Activated T-cell treated with anti-CD3 and anti-CD28 coated beads, Interleukin-2, amount 50 U/mL, for 24 hours (primary cell): ENCODE results near the gene JMY.

Experiments used
- DNase-seq: peaks from one replicate; pipeline ENCODE4 v3.0.0-alpha.2; 2020
- H3K27ac Mint-ChIP-seq: 2 replicates; pipeline ENCODE4 v1.8.0; 2020; ENCODE audit warnings: mild to moderate bottlenecking, mixed read lengths
- H3K27me3 Mint-ChIP-seq: 2 replicates; pipeline ENCODE4 v1.8.0; 2020; ENCODE audit warnings: mixed read lengths
- H3K36me3 Mint-ChIP-seq: 2 replicates; pipeline ENCODE4 v1.8.0; 2020; ENCODE audit warnings: low read depth, mixed read lengths
- H3K4me1 Mint-ChIP-seq: 2 replicates; pipeline ENCODE4 v1.8.0; 2020; ENCODE audit warnings: low read depth, mixed read lengths
- H3K4me3 Mint-ChIP-seq: 2 replicates; pipeline ENCODE4 v1.8.0; 2020; ENCODE audit warnings: mild to moderate bottlenecking, moderate library complexity, mixed read lengths
- H3K9me3 Mint-ChIP-seq: 2 replicates; pipeline ENCODE4 v1.8.0; 2020; ENCODE audit warnings: mixed read lengths

Gene JMY

DNA sequence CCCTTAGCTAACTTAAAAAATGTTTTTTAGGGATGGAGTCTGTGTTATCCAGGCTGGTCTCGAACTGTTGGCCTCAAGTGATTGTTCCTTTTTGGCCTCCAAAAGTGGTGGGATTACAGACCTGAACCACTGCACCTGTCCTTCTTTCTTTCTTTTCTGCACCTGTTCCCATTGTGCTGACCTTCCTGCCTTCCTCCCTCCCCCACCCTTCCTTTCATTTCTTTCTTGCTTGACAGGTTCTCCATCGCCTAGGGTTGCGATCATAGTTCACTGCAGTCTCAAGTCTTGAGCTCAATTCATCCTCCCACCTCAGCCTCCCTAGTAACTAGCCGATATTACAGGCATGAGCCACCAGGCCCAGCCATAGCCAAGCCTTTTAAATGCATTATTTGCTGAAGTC is 20.6 kb downstream of the JMY start:
- Mint-ChIP-seq H3K9me3 (no peaks in the 10 kb centered on the region), H3K36me3 (peaks cover 17% of the 10 kb centered on the region), H3K27ac (no peak overlapping the region), H3K27me3 (no peaks in the 10 kb centered on the region), H3K4me3 (no peak overlapping the region), H3K4me1 (peaks cover 53% of the 10 kb centered on the region)
- no peak for DNase-seq

DNA sequence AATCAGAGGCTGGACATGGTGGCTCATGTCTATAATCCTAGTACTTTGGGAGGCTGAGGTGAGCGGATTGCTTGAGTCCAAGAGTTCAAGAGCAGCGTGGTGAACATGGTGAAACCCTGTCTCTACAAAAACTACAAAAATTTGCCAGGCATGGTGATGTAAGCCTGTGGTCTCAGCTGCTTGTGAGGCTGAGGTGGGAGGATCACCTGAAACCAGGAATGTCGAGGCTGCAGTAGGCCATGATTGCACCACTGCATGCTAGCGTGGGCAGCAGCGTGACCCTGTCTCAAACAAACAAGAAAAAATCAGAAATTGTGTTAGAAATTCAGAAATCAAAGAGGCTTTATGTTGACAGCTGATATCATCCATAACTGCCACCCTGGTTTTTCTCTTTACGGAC is 21.4 kb downstream of the JMY start:
- no peaks in the 10 kb centered on the region for H3K9me3 Mint-ChIP-seq
- no peak overlapping the region for H3K27ac Mint-ChIP-seq
- peaks cover 13% of the 10 kb centered on the region for H3K36me3 Mint-ChIP-seq
- H3K27me3 Mint-ChIP-seq, result no peaks in the 10 kb centered on the region
- H3K4me1 Mint-ChIP-seq, result peaks cover 55% of the 10 kb centered on the region
- no peak for DNase-seq
- H3K4me3 Mint-ChIP-seq, result no peak overlapping the region

DNA sequence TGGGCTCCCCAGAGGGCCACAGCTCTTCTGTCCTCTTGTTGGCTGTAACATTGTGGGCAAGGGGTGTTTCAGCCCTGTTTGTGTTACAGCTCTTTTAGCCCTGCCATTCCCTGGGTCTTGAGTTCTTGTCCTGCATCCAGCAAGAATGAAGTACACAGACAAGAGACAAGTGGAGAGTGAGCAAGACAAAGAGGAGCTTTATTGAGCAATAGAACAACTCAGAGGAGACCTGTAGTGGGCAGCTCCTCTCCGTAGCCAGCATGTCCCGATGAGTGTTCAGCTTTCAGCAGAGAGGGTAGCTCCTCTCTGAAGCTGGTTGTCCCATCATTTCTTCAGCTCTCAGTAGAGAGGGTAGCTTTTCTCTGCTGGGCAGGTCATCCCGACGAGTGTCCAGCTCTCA is 22.9 kb downstream of the JMY start:
- no peaks in the 10 kb centered on the region for H3K27me3 Mint-ChIP-seq
- no peak overlapping the region for H3K27ac Mint-ChIP-seq
- H3K4me1 Mint-ChIP-seq, result peaks cover 56% of the 10 kb centered on the region
- H3K9me3 Mint-ChIP-seq, result no peaks in the 10 kb centered on the region
- DNase-seq, result no peak
- H3K36me3 Mint-ChIP-seq, result peaks cover 8% of the 10 kb centered on the region
- H3K4me3 Mint-ChIP-seq, result no peak overlapping the region

- no peaks in the 10 kb centered on the region for H3K27me3 Mint-ChIP-seq
These were observed 23.5 kb downstream of the JMY start for GRCh38 chr5:79259383-79259782.

GRCh38 chr5:79259810-79260209 is 23.9 kb downstream of the JMY start:
- no peak for DNase-seq
- Mint-ChIP-seq H3K4me1 (peaks cover 51% of the 10 kb centered on the region), H3K36me3 (peaks cover 8% of the 10 kb centered on the region), H3K9me3 (no peaks in the 10 kb centered on the region), H3K27ac (no peak overlapping the region), H3K4me3 (no peak overlapping the region), H3K27me3 (no peaks in the 10 kb centered on the region)

More at GRCh38 chr5:79259383-79259782, 23.5 kb downstream of the JMY start:
- H3K4me3 Mint-ChIP-seq, result no peak overlapping the region
- DNase-seq, result no peak
- no peak overlapping the region for H3K27ac Mint-ChIP-seq
- peaks cover 52% of the 10 kb centered on the region for H3K4me1 Mint-ChIP-seq
- H3K9me3 Mint-ChIP-seq, result no peaks in the 10 kb centered on the region
- peaks cover 8% of the 10 kb centered on the region for H3K36me3 Mint-ChIP-seq

DNA sequence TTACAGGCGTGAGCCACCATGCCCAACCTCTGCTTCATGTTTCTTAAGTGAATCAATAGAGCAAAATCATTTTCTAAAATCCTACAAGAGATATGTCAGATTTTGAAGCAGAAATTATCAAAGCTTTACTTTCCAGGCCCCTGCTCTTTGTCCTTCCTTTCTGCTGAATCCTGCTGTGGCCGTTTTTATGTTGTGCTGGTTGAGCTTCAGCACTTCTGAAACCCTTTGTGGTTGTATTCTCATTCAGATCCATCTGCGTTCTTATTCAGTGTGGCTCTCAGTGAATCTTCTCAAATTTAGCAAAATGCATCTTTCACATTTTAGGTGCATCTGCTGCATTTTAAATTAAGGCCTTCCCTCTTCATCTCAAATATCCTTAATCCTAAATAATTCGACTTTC is 26.0 kb downstream of the JMY start:
- Mint-ChIP-seq H3K4me1 (peaks cover 43% of the 10 kb centered on the region), H3K27ac (no peak overlapping the region), H3K36me3 (peaks cover 4% of the 10 kb centered on the region), H3K27me3 (no peaks in the 10 kb centered on the region), H3K9me3 (no peaks in the 10 kb centered on the region), H3K4me3 (no peak overlapping the region)
- DNase-seq, result no peak

GRCh38 chr5:79263290-79263689 is 27.4 kb downstream of the JMY start:
- DNase-seq, result no peak
- peaks cover 47% of the 10 kb centered on the region for H3K4me1 Mint-ChIP-seq
- no peaks in the 10 kb centered on the region for H3K9me3 Mint-ChIP-seq
- H3K27ac Mint-ChIP-seq, result peak overlapping the region; percentile 61
- no peaks in the 10 kb centered on the region for H3K27me3 Mint-ChIP-seq
- peaks cover 5% of the 10 kb centered on the region for H3K36me3 Mint-ChIP-seq
- H3K4me3 Mint-ChIP-seq, result no peak overlapping the region

- Mint-ChIP-seq H3K36me3 (peaks cover 14% of the 10 kb centered on the region), H3K27me3 (no peaks in the 10 kb centered on the region), H3K4me3 (no peak overlapping the region), H3K27ac (no peak overlapping the region), H3K4me1 (peaks cover 54% of the 10 kb centered on the region), H3K9me3 (peaks cover 2% of the 10 kb centered on the region)
- DNase-seq, result no peak
These were observed 31.2 kb downstream of the JMY start for GRCh38 chr5:79267180-79267579.

GRCh38 chr5:79269733-79270166 is 33.8 kb downstream of the JMY start:
- Mint-ChIP-seq H3K9me3 (peaks cover 7% of the 10 kb centered on the region), H3K4me1 (peaks cover 52% of the 10 kb centered on the region), H3K4me3 (no peak overlapping the region), H3K36me3 (peaks cover 18% of the 10 kb centered on the region), H3K27ac (no peak overlapping the region), H3K27me3 (no peaks in the 10 kb centered on the region)
- no peak for DNase-seq

GRCh38 chr5:79273341-79273740 is 37.4 kb downstream of the JMY start:
- H3K27ac Mint-ChIP-seq, result no peak overlapping the region
- no peaks in the 10 kb centered on the region for H3K27me3 Mint-ChIP-seq
- no peak for DNase-seq
- H3K9me3 Mint-ChIP-seq, result peaks cover 7% of the 10 kb centered on the region
- no peak overlapping the region for H3K4me3 Mint-ChIP-seq
- H3K36me3 Mint-ChIP-seq, result peaks cover 26% of the 10 kb centered on the region
- H3K4me1 Mint-ChIP-seq, result peaks cover 48% of the 10 kb centered on the region

DNA sequence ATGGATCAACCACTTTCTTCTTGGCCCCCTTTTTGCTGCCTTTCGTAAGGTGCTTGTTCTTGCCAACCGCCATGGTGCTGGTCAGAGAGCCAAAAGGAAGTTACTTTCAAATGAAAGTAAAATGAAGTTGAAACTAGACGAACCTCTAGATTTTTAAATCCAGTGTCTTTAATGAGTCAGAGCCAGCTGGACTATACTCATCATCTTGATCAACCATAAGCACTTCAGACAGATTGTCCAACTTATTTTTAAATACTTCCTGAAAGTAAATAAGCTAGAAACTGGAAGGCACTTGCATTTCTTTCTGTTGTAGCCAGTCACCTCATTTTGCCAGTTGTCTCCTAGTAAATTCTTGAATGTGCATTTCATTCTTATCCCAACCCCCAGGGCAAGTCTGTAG is 48.9 kb downstream of the JMY start:
- no peak for DNase-seq
- Mint-ChIP-seq H3K36me3 (peaks cover 61% of the 10 kb centered on the region), H3K4me1 (peaks cover 22% of the 10 kb centered on the region), H3K4me3 (no peak overlapping the region), H3K9me3 (no peaks in the 10 kb centered on the region), H3K27ac (no peak overlapping the region), H3K27me3 (no peaks in the 10 kb centered on the region)

DNA sequence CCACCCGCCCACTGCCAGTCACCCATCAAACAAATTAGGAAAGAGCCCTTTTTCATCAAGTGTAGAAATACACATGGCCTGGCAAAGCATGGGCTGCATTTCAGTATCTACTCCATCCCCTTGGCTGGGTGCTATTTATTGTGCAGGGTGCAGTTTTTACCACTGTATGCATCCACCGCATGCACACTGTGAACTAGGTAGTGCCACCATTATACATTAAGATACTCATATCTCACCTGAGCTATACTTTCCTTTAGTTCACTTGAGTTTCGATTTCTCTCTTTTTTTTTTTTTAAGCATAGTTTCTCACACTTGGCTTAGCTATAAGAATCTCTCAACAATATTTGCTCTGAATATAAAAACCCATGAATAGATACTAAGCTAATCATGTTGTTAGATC is 49.4 kb downstream of the JMY start:
- no peaks in the 10 kb centered on the region for H3K9me3 Mint-ChIP-seq
- peaks cover 22% of the 10 kb centered on the region for H3K4me1 Mint-ChIP-seq
- H3K27me3 Mint-ChIP-seq, result no peaks in the 10 kb centered on the region
- DNase-seq, result no peak
- no peak overlapping the region for H3K4me3 Mint-ChIP-seq
- H3K27ac Mint-ChIP-seq, result no peak overlapping the region
- peaks cover 60% of the 10 kb centered on the region for H3K36me3 Mint-ChIP-seq

- Mint-ChIP-seq H3K4me3 (no peak overlapping the region), H3K27me3 (no peaks in the 10 kb centered on the region), H3K4me1 (peaks cover 22% of the 10 kb centered on the region), H3K27ac (no peak overlapping the region), H3K9me3 (no peaks in the 10 kb centered on the region), H3K36me3 (peaks cover 57% of the 10 kb centered on the region)
- no peak for DNase-seq
These were observed 49.9 kb downstream of the JMY start for GRCh38 chr5:79285833-79286232.

- peaks cover 61% of the 10 kb centered on the region for H3K36me3 Mint-ChIP-seq
- H3K4me3 Mint-ChIP-seq, result no peak overlapping the region
- no peaks in the 10 kb centered on the region for H3K27me3 Mint-ChIP-seq
- H3K27ac Mint-ChIP-seq, result no peak overlapping the region
- no peak for DNase-seq
- H3K9me3 Mint-ChIP-seq, result no peaks in the 10 kb centered on the region
- H3K4me1 Mint-ChIP-seq, result peaks cover 22% of the 10 kb centered on the region
These were observed 51.4 kb downstream of the JMY start for GRCh38 chr5:79287380-79287779.

- H3K27ac Mint-ChIP-seq, result peak overlapping the region; percentile 38
- DNase-seq, result no peak
- no peaks in the 10 kb centered on the region for H3K27me3 Mint-ChIP-seq
- H3K4me3 Mint-ChIP-seq, result no peak overlapping the region
- peaks cover 61% of the 10 kb centered on the region for H3K36me3 Mint-ChIP-seq
- no peaks in the 10 kb centered on the region for H3K9me3 Mint-ChIP-seq
- peaks cover 22% of the 10 kb centered on the region for H3K4me1 Mint-ChIP-seq
These were observed 52.0 kb downstream of the JMY start for GRCh38 chr5:79287907-79288306.

GRCh38 chr5:79295029-79295428 is 59.1 kb downstream of the JMY start:
- H3K27me3 Mint-ChIP-seq, result no peaks in the 10 kb centered on the region
- H3K4me1 Mint-ChIP-seq, result no peaks in the 10 kb centered on the region
- DNase-seq, result no peak
- peaks cover 56% of the 10 kb centered on the region for H3K36me3 Mint-ChIP-seq
- H3K9me3 Mint-ChIP-seq, result no peaks in the 10 kb centered on the region
- H3K27ac Mint-ChIP-seq, result no peak overlapping the region
- H3K4me3 Mint-ChIP-seq, result no peak overlapping the region
